DND-41 (cell line): ENCODE data around the gene BBS9.

ENCODE experiments used
- EZH2 ChIP-seq: IDR thresholded peaks from 3 replicates; pipeline ENCODE4 v1.6.1; 2012; ENCODE audit warnings: borderline replicate concordance, low read depth, mild to moderate bottlenecking, moderate library complexity, low read length, inconsistent platforms; ENCODE audit not compliant: severe bottlenecking
- TF ChIP-seq, protein P1 (sequence below): IDR thresholded peaks from 2 replicates; pipeline ENCODE4 v1.5.1; 2012; ENCODE audit warnings: borderline replicate concordance, low read length, moderate library complexity, mild to moderate bottlenecking; ENCODE audit not compliant: poor library complexity, severe bottlenecking; ENCODE audit errors: extremely low read depth

DNA sequence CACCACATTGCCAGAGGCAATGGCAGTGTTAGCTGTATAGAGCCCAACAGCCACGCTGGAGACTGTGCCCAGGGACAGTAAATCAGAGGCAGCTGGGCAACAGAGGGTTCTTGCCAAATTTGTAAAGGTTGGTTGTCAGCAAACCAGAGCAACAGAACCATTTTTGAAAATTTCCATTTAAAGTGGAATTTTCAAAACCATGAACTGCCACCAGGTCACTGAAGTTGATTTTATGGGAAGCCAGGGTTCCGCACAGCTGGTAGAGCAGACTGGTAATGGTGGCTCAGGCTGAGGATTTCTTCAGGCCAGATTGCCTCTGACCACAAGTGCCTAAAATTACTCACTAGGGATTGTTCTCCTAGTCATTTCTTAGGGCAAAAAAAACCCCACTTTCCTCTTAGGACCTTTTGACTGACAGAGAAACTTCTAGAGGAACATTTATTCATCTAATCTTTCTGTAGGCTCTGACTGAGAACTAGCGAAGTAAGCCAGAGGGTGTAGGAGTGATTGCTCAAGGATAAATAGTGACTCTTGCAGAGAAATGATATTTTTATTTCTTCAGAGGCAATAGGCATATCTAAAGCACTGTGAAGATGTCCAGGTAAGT lies 342.4 kb downstream of the BBS9 start:
- TF ChIP-seq, protein P1, sequence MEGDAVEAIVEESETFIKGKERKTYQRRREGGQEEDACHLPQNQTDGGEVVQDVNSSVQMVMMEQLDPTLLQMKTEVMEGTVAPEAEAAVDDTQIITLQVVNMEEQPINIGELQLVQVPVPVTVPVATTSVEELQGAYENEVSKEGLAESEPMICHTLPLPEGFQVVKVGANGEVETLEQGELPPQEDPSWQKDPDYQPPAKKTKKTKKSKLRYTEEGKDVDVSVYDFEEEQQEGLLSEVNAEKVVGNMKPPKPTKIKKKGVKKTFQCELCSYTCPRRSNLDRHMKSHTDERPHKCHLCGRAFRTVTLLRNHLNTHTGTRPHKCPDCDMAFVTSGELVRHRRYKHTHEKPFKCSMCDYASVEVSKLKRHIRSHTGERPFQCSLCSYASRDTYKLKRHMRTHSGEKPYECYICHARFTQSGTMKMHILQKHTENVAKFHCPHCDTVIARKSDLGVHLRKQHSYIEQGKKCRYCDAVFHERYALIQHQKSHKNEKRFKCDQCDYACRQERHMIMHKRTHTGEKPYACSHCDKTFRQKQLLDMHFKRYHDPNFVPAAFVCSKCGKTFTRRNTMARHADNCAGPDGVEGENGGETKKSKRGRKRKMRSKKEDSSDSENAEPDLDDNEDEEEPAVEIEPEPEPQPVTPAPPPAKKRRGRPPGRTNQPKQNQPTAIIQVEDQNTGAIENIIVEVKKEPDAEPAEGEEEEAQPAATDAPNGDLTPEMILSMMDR: no peak
- no peak for TF ChIP-seq EZH2
